NCI-H226 (cell line): ENCODE results near the gene ETFA.

Experiments
- DNase-seq: peaks from one replicate; pipeline ENCODE4 v3.0.0-alpha.2; 2015

The ETFA gene

DNA sequence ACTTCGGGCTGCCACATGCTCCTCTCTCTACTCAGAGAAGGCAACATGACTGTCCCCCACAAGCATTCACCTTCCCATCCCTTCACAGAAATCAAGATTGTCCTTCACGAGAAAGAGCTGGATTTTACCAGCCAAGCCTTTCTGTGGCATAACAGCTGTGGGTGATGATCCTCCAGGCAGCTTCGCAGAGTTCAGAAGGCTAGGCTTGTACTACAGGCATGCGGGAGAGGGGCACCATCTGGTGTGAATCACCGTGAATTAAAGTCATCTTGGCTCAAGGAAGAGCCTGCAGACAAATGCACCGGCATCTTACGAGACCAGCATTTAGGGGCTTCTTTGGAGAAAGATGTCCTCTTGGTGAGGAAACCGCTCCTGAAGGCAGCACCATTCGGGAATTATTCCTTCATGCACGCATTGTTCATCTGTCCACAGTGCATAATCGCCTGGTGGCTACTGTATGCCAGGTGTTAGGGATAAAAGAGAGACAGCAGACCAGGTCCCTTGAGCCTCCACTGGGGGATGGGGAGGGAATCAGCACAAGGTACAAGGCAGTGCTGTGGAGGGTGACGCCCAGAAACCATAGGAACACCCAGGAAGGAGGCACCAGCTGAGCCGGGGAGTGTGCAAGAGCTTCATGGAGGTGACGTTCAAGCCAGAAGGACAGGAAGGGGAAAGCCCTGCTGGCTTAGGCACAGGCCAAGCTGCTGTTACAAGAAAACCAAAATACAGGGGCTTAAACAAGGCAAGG, 142.9 kb downstream of the ETFA start:
- no peak for DNase-seq

DNA sequence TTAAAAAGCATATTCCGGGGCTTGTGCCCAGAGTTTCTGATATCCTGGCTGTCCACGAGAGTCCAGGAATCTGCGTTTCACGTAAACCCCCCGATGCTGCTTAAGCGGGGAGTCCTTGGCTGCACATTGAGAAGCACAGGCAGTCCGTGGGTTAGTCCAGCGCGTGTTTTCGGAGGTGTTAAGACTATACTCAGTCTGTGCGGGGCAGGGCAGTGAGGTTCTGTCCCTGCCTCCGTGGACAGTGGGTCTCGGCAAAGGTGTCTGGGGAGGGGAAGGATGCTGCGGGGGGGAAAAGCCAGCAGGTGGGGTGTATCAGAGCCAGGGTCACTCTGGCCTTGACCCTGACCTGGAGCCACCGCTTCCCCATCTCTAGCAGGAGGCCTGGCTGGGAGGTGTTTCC, 145.3 kb downstream of the ETFA start:
- no peak for DNase-seq
